Cardiac fibroblast (primary cell): ENCODE data around the gene ARHGAP26.

Experiments
- DNase-seq, 2 donors: peaks; one replicate each; pipeline versions ENCODE4 v3.0.0 to v3.0.0-alpha.2; 2010; ENCODE audit warnings: low read depth in 2 of 2
- H3K4me3 ChIP-seq, 2 donors: replicated peaks in 1 of 2; 1 replicate in 1 of 2; 2 replicates in 1 of 2; pipeline ENCODE4 v1.5.1; 2011; ENCODE audit warnings: low read depth in 2 of 2, low read length in 2 of 2, mild to moderate bottlenecking in 2 of 2, moderate library complexity in 1 of 2
- TF ChIP-seq, protein P1 (sequence below): IDR thresholded peaks from one replicate; pipeline ENCODE4 v1.5.1; 2011; ENCODE audit warnings: low read depth, mild to moderate bottlenecking, low read length, inconsistent platforms

The ARHGAP26 gene

GRCh38 chr5:143156572-143156971 lies 386.4 kb downstream of the ARHGAP26 start:
- TF ChIP-seq, protein P1, sequence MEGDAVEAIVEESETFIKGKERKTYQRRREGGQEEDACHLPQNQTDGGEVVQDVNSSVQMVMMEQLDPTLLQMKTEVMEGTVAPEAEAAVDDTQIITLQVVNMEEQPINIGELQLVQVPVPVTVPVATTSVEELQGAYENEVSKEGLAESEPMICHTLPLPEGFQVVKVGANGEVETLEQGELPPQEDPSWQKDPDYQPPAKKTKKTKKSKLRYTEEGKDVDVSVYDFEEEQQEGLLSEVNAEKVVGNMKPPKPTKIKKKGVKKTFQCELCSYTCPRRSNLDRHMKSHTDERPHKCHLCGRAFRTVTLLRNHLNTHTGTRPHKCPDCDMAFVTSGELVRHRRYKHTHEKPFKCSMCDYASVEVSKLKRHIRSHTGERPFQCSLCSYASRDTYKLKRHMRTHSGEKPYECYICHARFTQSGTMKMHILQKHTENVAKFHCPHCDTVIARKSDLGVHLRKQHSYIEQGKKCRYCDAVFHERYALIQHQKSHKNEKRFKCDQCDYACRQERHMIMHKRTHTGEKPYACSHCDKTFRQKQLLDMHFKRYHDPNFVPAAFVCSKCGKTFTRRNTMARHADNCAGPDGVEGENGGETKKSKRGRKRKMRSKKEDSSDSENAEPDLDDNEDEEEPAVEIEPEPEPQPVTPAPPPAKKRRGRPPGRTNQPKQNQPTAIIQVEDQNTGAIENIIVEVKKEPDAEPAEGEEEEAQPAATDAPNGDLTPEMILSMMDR: no peak
- no peak overlapping the region for H3K4me3 ChIP-seq
- no peak for DNase-seq

DNA sequence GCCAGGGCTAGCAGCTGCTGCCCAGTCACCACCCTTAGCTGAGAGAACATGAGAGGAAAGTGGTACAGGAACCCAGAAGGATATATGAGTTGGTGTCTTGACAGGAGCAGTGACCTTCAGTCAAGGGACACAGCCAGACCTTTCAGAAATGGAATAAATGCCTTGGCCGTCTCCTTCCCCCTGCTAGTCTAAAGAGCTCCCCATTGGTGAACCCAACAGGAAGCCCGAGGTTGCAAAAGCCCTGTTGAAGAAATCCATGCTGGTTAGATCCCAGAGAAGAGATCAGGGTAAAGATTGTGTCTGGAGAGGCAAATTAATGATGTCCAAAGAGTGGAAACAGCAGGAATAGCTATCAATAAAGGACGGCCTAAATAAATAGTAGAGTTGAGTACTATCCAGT lies 388.9 kb downstream of the ARHGAP26 start:
- DNase-seq: no peak
- no peak overlapping the region for H3K4me3 ChIP-seq
- TF ChIP-seq, protein P1: no peak

DNA sequence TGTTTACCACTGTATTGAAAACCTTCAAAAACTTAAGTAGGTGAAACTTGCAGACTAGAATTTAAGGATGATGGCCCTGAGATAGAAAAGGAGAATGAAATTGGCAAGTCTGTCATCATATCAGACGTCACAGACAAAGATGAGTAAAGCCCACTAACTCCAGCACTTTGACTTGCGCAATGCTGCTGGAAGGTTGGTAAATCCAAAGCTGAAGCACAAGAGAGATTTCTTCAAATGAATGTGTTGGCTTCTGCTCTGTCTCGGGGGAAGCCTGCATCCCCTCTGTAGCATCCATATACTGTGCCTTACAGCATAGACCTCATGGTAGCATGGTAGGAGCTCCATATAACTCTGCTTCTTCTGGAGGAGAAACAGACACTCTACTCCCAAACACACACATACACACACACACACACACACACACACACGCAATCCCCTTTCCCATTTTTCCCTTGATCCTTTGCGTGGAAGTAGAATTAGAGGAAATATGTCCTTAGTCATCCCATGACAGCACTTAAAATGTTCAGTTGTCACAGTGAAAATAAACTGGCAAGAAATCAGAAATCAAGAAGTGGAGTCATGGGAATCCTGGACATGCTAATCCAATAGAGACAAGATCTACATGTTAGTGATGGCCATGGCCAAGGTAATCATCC lies 391.8 kb downstream of the ARHGAP26 start:
- TF ChIP-seq, protein P1: no peak
- peak; percentile 81 to 95 for DNase-seq

DNA sequence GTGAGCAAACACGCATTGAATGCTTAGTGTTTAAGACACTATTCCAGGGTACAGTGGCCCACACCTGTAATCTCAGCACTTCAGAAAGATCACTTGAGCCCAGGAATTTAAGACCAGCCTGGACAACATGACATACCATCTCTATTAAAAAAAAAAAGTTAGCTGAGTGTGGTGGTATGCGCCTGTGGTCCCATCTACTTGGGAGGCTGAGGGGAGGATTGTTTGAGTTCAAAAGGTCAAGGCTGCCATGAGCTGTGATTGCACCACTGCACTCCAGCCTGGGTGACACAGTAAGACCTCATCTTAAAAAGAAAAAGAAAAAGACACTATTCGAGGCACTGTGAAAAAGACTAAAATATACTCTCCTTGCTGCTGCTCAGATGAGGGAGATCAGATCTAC lies 392.6 kb downstream of the ARHGAP26 start:
- DNase-seq: no peak
- H3K4me3 ChIP-seq: no peak overlapping the region
- TF ChIP-seq, protein P1: no peak

More for the DNA sequence above, 391.8 kb downstream of the ARHGAP26 start:
- H3K4me3 ChIP-seq: no peak overlapping the region

DNA sequence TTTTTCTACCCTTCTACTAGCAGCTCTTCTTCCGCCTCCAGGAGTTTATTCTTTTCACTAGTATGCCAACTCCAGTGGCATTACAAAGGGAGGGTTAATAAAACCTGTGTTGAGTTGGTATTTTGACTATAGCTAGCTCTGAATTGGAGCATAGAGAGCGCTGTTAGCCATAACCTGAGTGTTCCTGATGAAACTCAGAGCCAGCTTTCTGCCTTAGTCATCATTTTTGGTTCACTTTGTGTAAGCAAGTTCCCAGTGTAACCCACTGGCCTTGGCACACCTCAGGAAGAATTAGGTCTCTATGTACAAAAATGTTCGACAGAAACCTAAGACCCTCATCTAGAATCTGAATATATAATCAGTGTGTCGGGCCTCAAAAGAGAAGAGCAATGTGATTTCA lies 394.4 kb downstream of the ARHGAP26 start:
- no peak overlapping the region for H3K4me3 ChIP-seq
- DNase-seq: no peak
- TF ChIP-seq, protein P1: no peak

- DNase-seq: no peak
- TF ChIP-seq, protein P1: no peak
- no peak overlapping the region for H3K4me3 ChIP-seq
These were observed 395.1 kb downstream of the ARHGAP26 start for GRCh38 chr5:143165049-143165880.
